ENCODE data around the gene PPP1R36.

DNA sequence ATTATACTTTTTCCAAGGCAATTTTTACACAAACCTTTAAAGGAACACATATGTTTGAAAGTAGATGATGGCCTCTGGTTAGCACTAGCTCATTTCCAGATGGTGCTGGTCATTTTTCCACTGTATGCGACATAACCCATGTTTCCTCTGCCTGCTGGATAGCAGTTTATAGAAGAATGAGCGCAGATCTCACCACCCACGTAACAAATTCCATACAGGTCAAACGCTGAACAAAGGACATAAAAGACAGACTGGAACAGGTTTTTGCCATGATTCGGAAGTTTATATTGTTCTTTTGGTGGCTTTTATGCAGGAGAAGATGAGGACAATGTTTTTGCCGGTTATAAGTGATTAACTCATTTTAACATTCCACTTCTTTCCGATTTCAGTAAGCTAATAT lies 30.7 kb downstream of the PPP1R36 start:
- TF ChIP-seq EZH2 (IDR thresholded peaks at IDR 0.05; ENCODE audit: low read depth, low read length, severe bottlenecking) (no peak), SUZ12 (IDR thresholded peaks at IDR 0.05; ENCODE audit: low read length) (no peak), POLR2AphosphoS5 (IDR thresholded peaks at IDR 0.05; ENCODE audit: low read depth, low read length) (no peak), TAF1 (IDR thresholded peaks at IDR 0.05; ENCODE audit: low read depth, low read length) (no peak), CBX5 (IDR thresholded peaks at IDR 0.05; ENCODE audit: low read depth, low read length) (no peak)
- TF ChIP-seq, protein P1, sequence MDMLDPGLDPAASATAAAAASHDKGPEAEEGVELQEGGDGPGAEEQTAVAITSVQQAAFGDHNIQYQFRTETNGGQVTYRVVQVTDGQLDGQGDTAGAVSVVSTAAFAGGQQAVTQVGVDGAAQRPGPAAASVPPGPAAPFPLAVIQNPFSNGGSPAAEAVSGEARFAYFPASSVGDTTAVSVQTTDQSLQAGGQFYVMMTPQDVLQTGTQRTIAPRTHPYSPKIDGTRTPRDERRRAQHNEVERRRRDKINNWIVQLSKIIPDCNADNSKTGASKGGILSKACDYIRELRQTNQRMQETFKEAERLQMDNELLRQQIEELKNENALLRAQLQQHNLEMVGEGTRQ (IDR thresholded peaks at IDR 0.05; ENCODE audit: low read length), result no peak
- TF ChIP-seq, protein P2, sequence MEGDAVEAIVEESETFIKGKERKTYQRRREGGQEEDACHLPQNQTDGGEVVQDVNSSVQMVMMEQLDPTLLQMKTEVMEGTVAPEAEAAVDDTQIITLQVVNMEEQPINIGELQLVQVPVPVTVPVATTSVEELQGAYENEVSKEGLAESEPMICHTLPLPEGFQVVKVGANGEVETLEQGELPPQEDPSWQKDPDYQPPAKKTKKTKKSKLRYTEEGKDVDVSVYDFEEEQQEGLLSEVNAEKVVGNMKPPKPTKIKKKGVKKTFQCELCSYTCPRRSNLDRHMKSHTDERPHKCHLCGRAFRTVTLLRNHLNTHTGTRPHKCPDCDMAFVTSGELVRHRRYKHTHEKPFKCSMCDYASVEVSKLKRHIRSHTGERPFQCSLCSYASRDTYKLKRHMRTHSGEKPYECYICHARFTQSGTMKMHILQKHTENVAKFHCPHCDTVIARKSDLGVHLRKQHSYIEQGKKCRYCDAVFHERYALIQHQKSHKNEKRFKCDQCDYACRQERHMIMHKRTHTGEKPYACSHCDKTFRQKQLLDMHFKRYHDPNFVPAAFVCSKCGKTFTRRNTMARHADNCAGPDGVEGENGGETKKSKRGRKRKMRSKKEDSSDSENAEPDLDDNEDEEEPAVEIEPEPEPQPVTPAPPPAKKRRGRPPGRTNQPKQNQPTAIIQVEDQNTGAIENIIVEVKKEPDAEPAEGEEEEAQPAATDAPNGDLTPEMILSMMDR (IDR thresholded peaks at IDR 0.05; ENCODE audit: control extremely low read depth in 1 of 3, insufficient read depth in 1 of 3, low read depth in 1 of 3, low read length in 3 of 3), result no peak
